GM19099 (cell line): ENCODE data around the gene CASP14.

Source experiments
- POLR2A ChIP-seq: IDR thresholded peaks from 3 replicates; pipeline ENCODE4 v1.6.1; 2011; ENCODE audit warnings: low read depth; ENCODE audit not compliant: insufficient read length; ENCODE audit errors: extremely low read depth

CASP14 gene

DNA sequence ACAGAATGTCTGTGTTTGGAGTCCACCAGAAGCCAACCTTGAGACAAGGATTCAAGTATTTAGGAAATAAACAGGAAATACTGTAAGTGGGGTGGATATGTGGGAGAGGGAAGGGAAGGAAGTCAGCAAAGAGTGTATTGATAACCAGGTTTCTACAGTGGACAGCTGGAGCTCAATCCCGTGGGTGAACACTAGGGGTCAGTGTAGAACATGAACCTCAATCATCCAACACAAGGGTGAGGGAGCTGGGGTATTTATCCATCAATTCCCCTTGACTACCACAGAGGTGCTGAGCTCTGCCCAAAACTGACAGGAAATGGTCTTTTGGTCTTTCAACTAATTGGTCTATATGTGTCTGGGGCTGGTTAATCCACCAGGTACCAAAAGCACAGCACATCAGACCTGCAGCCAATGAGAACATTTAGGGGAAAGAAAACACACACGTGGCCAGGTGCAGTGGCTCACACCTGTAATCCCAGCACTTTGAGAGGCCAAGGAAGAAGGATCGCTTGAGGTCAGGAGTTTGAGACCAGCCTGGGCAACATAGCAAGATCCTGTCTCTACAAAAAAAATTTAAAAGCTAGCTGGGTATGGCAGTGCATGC lies 52.3 kb downstream of the CASP14 start:
- TF ChIP-seq POLR2A, result no peak

DNA sequence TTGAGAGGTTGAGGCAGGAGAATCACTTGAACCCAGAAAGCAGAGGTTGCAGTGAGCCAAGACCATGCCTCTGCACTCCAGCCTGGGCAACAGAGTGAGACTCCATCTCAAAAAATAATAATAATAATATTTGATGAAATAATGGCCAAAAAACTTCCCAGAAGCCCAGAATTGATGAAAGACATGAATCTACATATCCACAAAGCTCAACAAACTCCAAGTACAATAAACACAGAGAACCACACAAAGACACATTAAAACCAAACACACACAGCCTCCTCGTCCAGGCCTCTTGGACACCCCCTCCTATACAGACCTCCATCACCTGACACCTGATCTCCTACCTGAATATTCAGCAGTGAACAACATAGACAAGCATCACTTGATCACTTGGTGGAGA lies 54.7 kb downstream of the CASP14 start:
- no peak for TF ChIP-seq POLR2A

DNA sequence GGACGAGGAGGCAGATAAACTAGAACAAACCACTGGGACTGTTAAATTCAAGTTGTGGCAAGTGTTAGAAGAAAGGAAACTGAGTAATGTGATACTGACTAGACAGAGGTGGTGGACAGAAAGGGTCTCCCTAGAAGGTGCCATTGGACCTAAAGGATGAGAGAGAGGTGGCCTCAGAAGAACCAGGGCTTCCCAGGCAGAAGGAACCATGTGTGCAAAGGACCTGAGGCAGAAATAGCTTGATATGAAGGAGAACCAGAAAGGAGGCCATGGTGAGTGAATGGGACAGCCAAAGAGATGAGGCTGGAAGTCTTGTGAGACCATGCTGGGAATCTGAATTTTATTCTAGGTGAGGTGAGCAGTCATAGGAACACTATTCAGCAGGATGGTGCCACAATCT lies 55.1 kb downstream of the CASP14 start:
- TF ChIP-seq POLR2A, result no peak

DNA sequence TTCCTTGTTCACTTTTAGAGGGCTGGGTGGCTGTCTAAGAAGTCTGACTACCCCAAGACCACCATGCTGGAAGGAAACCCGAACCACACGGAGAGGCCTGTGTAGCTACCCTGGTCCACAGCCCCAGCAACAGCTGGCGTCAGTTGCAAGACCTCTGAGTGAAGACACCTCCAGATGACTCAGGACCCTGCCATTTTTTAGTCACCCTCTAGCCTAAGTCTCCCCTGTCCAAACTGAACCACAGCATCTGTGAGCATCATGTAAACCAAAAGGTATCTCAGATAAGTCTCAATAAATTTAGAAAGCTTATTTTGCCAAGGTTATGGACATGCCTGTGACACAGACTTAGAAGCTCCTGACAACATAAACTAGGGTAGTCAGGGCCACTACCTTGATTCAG lies 55.8 kb downstream of the CASP14 start:
- no peak for TF ChIP-seq POLR2A

DNA sequence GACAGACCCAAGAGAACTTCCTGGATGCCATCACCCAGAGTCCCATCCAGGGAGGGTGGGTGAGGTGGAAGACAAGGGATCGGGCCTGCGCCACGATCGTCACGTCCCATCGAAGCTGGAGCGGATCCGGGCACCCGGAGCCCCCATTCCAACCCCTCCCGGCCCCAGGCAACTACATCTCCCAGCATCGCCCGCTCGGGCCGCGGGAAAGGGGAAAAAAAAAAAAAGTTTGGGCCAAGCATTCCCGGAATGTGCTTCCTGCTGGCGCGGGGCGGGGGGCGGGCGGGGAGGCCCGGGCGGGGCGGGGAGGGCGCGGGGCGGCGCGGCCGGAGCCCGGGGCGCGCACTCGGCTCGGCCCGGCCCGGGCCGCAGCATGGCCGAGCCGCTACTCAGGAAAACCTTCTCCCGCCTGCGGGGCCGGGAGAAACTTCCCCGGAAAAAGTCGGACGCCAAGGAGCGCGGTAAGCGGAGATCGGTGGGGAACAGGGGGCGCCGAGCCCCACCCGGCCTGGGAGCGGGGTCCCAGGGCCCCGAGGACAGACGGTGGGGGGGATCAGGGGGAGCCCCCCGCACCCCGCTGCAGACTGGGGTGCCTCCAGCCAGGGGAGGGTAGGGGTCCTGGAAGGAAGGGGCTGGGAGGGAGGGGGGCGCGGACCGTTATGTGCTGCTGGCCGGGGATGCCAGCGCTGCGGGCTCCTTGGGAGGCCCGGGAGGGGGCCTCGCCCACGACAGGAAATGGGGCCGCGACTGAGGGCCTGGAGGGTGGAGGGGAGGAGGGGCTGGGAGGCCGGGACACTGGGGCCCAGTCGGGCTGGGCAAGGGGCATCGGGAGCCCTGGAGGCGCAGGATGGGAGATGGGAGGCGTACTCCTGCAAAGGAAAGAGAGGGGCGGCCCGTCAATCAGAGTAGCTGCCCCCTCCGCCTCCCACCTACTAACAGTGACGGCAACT lies 58.1 kb downstream of the CASP14 start, which contains the start of gene SYDE1:
TSS of gene SYDE1 (plus strand) at position 341 of the 950 bp plus-strand sequence. CDS start at position 374, 33 bp downstream.
- TF ChIP-seq POLR2A, result no peak
